ENCODE results near the gene EHMT1.
"Not testable (repeated sequence)": the region's sequence is repeated elsewhere in the genome, so short reads cannot be mapped to it uniquely, and the experiment has no call there.

Gene EHMT1

DNA sequence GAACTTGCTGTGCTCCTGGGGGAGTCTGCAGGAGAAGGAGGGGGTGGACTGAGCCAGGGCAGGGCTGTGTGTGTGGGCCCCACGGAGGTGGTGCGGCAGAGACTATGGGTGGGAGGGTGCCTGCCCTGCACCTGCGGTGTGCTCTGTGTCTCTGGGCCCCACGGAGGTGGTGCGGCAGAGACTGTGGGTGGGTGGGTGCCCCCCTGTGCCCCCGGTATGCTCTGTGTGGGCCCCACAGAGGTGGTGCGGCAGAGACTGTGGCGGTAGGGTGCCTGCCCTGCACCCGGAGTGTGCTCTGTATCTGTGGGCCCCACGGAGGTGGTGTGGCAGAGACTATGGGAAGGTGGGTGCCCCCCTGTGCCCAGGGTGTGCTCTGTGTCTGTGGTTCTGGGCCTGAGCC lies 103.7 kb downstream of the EHMT1 start:
- DNase-seq: no peak

DNA sequence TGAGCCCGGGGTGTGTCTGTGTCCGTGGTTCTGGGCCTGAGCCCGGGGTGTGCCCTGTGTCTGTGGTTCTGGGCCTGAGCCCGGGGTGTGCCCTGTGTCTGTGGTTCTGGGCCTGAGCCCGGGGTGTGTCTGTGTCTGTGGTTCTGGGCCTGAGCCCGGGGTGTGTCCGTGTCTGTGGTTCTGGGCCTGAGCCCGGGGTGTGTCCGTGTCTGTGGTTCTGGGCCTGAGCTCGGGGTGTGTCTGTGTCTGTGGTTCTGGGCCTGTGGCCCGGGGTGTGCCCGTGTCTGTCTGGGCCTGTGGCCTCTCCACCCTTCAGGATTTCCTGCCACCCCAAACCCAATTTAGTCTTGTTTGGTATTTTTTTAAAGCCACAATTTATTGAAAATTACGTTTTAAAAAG lies 104.6 kb downstream of the EHMT1 start:
- DNase-seq: not testable (repeated sequence)

DNA sequence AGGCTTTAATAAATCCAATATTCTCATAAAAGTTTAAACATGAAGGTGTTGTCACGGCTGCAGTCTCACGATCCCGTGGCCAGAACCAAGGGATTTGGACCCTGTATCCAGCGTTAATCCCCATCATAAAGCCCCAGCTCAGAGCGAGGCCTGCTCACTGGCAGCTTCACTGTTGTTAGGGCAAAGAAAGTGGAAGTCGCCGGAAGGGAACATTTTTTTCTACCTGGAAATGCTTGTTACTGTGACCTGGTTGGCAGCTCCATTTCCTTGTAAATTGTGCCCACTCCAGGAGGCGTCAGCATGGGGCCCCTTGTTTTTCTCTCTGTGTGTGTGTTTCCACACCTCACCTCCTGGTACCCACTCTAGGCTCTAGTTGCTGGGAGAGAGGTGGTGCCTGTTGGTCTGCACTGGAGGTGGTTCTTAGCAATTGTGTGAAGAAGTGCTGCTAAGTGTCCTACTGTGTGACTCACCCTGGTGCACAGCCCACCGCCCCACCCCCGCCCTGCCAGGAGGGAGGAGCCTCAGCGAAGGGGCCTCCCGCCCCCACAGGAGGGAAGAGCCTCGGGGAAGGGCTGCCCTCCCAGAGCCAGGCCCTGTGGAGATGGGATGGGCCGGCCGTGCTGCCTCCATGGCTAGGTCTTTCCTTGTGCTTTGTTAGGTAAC lies 105.1 kb downstream of the EHMT1 start:
- no peak for DNase-seq

DNA sequence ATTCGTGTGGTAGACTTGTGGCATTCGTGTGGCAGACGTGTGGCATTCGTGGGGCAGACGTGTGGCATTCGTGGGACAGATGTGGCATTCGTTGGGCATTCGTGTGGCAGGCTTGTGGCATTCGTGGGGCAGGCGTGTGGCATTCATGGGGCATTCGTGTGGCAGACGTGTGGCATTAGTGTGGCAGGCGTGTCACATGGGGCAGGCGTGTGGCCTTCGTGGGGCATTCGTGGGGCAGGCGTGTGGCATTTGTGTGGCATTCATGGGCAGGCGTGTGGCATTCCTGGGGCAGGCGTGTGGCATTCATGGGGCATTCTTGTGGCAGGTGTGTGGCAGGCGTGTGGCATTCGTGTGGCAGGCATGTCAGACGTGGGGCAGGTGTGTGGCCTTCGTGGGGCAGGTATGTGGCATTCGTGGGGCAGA lies 106.0 kb downstream of the EHMT1 start:
- no peak for DNase-seq

DNA sequence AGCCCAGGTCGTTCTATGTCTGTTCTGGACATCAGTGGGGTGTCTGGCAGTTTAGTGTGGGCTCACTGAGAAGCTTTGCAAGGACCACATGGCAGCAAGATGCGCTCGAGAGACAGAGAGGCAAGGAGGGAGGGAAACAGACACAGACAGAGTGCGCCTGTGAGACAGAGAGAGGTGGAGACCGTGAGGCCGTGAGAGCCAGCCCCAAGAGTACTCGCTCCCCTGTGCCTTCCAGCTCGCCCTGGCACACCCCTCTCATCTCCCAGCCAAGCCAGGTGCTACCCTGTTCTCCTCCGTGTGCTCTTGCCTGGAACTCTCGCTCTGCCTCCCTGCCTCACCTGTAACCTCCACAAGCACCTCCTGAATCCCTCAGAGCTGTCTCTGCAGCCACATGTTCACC lies 106.8 kb downstream of the EHMT1 start:
- no peak for DNase-seq

DNA sequence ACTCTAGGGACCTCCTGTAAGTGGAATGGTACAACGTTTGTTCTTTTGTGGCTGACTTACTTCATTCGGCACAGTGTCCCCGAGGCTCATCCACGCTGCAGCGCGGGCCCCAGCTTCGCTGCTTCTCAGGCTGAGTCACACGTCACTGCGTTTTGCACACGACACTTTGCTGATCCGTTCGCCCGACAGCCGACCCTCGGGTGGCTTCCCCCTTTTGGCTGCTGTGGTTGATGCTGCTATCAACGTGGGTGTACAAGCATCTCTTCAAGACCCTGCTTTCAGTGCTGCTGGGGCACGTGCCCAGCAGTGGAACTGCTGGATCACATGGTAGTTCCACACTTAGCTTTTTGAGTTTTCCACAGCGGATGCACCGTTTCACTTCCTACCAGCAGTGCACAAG lies 107.5 kb downstream of the EHMT1 start:
- DNase-seq: not testable (repeated sequence)

DNA sequence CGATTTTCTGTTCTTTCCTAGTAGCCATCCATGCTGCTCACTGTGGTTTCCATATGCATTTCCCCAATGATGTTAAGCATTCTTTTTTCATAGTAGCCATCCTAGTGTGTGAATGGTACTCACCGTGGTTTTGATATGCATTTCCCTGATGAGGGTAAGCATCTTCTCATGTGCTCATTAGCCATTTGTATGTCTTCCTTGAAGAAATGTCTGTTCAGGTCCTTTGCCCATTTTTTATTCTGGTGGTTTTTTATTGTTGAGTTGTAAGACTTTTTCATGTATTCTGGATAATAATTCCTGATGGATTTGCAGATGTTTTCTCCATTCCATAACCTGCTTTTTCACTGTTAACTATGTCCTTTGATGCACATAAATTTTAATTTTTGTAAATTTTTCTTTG lies 108.0 kb downstream of the EHMT1 start:
- DNase-seq: no peak

DNA sequence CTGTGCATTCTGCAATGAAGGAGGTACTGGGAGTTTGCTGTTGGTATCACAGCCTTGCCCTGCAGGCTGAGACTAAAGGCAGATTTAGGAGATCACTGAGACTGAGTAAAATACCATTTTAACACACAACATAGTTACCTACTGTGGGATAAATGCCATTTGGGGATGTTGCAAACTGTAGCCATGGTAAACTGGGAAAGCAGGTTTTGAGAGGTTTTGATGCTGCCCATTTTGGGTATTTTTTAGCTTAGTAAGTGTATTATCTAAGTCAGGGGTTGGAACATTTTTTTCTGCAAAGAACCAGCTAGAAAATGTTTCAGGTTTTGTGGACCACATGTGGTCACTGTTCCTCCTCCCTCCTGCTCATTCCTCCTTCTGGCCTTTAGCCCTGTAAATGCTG lies 108.9 kb downstream of the EHMT1 start:
- no peak for DNase-seq

DNA sequence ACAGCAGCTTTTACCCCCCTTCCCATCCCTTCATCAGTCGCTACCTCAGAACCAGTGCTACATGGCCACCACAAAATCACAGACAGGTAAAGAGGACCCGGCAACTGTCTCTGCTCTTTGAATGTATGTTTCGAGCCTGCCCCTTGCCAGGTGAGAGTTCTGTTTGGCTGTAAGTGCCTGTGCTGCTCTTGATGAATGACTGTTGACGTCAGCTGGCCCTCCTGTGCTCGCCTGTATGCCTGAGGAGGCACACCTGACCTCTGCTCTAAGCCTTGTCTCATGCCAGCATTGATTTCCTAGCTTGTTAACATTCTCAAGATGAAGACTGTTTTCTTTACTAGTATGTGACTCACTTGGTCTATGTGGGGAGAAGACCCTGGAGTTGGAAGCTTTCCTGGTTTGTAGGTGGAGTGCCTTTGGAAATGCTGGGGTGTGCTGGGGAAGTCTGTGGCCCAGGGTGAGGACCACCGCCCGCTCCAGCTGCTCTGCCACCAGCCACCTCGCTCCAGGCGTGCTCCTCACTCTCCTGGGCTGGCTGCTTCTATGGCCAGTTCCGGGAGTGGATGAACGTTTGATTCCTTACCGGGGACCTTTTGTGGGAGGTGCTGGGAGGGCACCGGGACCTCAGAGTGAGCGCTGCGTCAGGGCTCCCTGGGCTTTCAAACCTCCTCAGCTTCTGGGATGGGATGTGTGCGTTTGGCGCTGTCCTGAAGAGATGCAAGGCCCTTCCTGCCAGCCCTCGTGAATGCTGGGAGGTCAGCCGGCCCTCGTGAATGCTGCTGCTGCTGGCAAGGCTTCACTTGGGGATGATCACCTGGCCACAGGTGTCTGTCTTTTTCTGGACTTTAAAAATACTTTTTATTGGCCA lies 109.9 kb downstream of the EHMT1 start:
- no peak for DNase-seq

DNA sequence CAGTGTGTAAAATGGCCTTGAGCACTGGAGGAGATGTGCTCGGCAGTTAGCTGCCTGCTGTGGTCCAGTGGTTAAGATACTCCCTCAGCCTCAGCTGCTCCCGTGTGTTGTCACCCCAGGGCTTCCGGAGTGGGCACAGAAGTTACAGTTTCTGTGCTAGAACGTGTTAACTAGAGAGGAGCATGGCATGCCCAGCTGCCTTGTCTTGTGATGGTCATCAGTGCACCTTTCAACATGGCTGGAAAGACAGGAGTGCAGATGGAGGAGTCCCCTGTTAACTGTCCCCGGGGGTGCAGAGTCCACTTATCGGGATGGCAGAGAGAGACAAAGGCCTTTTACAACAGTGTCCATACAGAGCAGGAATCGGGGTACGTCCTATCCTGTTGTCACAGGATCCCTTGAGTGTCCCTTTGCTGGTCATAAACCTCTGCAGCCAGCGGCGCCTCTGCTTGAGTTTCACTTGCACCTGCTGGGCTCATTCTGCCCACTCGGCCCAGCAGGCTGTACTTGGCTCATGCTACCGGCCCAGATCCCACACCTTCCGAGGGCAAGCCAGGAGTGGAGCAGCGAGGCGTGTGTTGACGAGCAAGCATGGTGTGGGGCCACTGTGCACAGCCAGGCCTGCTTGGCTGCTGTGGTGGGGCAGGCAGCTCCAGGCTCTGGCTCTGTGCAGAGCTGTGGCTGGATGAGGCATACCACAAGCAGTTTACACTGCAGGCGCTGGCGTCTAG lies 112.6 kb downstream of the EHMT1 start:
- DNase-seq: no peak

DNA sequence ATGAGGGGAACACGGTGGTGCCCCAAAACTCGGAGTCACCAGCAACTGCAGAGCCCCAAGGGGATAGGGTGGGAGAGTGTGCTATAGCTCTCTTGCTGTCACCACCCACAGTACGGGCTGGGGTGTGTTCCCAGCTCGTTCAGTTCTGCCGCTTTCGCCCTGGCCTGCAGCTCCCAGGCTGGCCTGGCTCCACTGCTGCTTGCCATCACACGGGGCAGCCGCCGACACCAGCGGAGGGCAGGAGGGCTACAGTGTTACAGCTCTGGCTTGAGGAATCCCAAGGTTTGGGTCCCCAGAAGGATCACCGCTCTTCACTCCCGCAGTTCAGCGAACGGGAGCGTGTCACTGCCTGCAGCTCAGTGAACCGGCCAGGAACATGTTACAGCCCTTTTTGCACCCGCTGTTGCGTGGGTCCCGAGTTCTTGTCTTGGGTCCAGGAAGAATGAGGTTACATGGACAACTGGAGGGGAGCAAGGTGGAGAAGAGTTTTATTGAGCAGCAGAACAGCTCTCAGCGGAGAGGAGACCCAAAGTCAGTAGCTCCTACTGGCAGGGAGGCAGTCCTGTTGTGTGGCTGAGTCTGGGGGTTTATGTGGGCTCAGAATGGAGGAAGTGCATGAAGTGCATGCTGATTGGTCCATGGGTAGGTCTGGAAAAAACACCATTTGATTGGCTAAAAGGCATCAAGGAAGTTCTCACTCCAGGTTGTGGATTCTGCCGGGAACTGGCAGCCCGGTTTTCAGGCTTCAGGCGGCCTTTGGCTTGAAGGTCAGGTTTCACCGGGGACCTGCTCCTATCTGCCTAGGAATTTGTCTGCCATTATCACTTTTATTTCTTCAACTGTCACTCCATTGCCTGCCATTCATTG lies 113.4 kb downstream of the EHMT1 start:
- DNase-seq: no peak

DNA sequence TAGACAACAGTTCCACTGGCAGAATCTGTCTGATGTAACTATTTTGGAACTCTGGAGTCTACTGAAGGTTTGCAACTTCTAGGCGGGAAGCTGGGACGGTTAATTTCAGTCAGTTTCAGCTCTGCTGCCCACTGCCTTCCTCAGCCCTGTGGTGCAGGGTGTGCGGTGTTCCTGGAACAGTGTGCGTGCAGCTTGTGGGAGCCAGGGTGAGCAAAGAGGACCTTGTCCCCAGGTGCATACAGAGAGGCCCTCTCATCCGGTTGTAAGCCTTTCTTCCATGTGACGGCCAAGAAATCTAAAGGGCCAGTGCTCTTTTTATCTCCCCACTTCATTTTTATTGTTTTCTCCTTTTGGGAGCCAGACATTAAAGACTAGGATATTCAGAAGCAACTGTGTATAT lies 114.6 kb downstream of the EHMT1 start:
- DNase-seq: no peak

DNA sequence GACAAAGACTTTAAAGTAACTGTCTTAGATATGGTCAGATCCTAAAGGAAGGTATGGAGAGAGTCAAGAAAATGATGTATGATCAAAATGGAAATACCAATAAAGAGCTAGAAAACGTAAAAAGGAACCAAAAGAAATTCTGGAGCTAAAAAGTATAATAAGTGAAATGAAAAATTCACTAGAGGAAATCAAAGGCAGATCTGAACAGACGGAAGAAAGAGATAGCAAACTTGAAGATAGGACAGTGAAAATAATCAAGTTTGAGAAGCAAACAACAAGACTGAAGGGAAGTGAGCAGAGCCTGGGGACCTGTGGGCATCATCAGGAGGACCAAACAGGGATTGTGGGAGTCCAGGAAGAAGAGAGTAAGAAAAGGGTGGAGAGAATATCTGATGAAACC lies 115.4 kb downstream of the EHMT1 start:
- DNase-seq: no peak

DNA sequence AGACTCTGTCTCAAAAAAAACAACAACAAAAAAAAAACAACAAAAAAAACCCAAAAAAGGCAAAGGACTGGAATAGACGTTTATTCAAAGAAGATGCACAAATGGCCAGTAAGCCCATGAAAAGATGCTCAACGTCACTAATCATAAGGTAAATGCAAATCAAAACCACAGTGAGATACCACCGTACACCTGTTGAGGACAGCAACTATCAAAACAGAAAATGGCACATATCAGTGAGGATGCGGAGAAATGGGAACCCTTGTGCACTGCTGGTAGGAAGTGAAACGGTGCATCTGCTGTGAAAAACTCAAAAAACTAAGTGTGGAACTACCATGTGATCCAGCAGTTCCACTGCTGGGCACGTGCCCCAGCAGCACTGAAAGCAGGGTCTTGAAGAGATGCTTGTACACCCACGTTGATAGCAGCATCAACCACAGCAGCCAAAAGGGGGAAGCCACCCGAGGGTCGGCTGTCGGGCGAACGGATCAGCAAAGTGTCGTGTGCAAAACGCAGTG lies 119.4 kb downstream of the EHMT1 start:
- not testable (repeated sequence) for DNase-seq

DNA sequence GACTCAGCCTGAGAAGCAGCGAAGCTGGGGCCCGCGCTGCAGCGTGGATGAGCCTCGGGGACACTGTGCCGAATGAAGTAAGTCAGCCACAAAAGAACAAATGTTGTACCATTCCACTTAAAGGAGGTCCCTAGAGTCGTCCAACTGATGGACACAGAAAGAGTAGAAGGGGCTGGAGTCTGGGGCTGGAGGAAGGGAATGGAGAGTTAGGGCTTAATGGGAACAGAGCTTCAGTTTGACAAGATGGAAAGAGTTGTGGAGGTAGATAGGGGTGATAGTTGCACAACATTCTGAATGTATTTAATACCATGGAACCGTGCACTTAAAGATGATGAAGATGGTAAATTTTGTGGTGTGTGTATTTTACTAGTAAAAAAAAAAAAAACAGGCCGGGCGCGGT lies 119.9 kb downstream of the EHMT1 start:
- DNase-seq: no peak

DNA sequence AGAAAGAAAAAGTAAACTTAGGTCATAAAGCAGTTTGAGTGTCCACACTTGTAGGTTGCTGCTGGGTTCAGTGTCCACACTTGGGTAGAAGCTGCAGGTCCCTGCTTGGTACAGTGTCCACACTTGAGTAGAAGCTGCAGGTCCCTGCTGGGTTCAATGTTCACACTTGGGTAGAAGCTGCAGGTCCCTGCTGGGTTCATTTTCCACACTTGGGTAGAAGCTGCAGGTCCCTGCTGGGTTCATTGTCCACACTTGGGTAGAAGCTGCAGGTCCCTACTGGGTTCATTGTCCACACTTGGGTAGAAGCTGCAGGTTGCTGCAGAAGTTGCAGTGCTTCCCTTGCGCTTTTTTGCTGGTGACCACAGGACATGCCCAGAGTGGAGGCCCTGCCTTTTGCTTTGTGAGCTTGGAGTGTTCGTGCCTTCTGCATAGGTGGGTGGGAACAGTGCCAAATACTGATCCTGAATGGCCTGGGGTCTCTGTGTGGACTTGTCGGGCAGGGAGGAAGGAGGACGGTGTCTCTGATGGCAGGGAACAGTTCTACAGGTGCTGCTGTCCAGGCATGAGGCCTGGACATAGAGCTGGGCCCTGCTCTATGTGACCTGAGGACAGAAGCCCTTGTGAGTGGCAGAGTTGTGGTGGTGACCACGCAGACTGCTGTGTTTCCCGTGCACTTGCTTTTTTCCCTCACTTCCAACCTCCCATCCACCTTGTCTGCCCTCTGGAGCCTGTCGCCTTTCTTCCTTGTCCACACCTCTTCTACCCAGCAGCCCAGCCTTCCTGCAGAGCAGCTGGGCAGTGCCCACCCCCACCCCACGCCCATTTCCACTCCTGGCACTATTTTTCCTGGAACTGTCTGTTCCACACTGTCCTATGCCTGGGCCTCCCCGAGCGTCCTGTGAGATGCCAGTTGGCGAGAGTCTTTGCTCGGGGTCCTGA lies 120.8 kb downstream of the EHMT1 start:
- no peak for DNase-seq

DNA sequence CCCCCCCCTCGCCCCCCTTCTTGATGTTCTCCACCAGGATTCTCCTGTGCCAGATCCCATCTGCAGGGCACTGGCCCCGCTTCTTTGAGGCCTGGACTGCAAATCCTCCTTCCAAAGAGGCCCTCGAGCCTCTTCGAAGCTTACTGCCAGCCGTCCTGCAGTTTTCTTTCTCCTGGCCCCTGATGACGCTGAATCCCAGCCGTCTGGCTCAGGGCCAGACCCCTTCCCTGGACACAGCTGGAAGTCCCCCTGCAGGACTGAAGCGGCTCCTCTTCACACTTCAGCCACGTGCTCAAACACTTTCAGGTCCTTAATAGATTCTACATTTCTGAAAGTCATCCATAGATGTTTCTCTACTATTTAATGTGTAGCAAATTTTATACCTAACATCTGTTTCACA lies 121.5 kb downstream of the EHMT1 start:
- no peak for DNase-seq

DNA sequence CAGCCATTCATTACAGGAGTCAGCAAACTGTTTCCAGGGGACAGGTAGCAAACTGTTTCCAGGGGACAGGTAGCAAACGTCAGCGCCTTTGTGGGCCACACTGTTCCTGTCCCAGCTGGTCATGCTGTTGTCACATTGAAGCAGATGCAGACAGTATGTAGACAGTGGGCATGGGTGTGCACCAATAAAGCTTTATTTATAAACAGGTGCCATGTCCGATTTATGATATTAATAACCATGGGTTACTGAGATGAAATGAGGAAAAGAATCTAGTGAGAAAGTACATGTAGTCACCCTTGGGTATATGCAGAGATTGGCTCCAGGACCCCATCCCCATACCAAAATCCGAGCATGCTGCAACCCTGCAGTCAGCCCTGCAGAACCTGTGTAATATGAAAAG lies 122.5 kb downstream of the EHMT1 start:
- no peak for DNase-seq

DNA sequence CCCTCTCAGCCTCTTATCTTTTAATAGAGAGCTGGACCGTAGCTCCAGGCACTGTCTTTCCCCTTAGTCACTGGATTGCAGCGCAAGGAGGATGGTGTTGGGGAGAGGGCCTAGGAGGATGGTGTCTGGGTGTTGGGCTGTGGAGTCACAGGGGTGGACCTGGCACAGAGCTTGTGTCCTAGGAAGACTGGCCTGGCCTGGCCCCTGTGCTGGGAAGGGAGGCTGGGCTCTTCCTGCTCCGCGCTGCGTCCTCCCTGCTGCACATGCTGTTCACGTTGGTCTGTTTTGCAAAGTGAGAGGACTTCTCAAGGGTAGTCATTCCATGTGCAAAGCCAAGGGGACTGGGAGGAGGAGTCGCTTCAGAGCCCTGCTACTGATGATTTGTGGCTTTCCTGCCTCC lies 123.9 kb downstream of the EHMT1 start:
- DNase-seq: no peak

DNA sequence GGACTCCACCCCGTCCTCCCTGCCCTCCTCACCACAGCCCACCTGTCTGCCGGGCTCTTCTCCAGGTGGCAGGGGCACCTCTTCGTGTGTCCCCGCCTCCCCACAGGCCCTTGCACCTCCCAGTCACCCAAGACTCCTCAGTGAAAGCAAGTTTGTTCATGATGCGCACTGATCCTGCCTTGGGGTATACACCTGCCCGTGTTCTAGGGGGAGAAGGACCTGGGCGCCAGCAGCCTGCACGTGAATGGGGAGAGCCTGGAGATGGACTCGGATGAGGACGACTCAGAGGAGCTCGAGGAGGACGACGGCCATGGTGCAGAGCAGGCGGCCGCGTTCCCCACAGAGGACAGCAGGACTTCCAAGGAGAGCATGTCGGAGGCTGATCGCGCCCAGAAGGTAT lies 124.9 kb downstream of the EHMT1 start:
- DNase-seq: no peak

DNA sequence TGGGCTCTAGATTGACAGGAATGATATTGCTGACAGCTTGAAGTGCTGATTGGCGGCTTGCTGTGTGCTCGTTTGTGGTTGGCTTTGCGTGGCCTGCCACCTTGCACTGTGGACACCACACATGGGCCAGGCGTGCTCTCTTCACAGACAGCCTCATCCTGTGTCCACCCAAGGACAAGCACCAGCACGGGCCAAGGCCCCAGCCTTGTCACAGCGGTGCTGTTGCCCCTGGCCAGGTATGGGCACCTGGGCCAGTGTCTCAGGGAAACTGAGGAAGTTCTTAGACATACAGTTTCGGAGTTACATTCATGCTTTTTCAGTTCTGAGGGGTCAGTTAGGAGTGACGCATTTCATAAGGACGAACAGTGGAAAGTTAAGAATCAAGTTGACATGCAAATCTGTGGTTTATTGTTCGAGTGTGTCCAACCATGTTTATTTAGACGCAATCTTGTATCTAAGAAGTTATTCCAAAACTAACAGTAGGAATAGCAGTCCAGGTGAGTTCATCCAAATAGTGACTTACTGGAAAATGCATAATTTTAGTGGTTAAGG lies 125.9 kb downstream of the EHMT1 start:
- no peak for DNase-seq

Data from activated CD4-positive, CD25-positive, alpha-beta regulatory T cell treated with anti-CD3 and anti-CD28 coated beads, Interleukin-2, amount 50 U/mL, for 72 hours (primary cell).